ENCODE data around the gene GMEB2.
A peak's percentile ranks its signal among the peaks of the same experiment; 100 is the strongest.
"Not testable (repeated sequence)": the region's sequence is repeated elsewhere in the genome, so short reads cannot be mapped to it uniquely, and the experiment has no call there.

The GMEB2 gene

GRCh38 chr20:63626424-63627128, at the start of gene GMEB2:
TSS of gene GMEB2 (minus strand) at chr20:63627101. CDS start at chr20:63619397, 7,704 bp downstream.
- DNase-seq = peak; percentile 49 to 80

GRCh38 chr20:63675681-63676368, 48.9 kb upstream of the GMEB2 start:
- DNase-seq = no peak

GRCh38 chr20:63673951-63674350, 47.0 kb upstream of the GMEB2 start:
- DNase-seq = no peak

- no peak for DNase-seq
Observed at GRCh38 chr20:63672666-63673065, 45.8 kb upstream of the GMEB2 start.

- DNase-seq = not testable (repeated sequence)
Observed at GRCh38 chr20:63671695-63672094, 44.8 kb upstream of the GMEB2 start.

GRCh38 chr20:63668351-63668750, 41.5 kb upstream of the GMEB2 start:
- DNase-seq = no peak

GRCh38 chr20:63667858-63668257, 41.0 kb upstream of the GMEB2 start:
- DNase-seq = no peak

GRCh38 chr20:63665708-63666107, 38.8 kb upstream of the GMEB2 start:
- no peak for DNase-seq

GRCh38 chr20:63664861-63665594, 38.1 kb upstream of the GMEB2 start:
- DNase-seq = no peak

- no peak for DNase-seq
Observed at GRCh38 chr20:63664143-63664851, 37.4 kb upstream of the GMEB2 start.

- no peak for DNase-seq
Observed at GRCh38 chr20:63663332-63664066, 36.6 kb upstream of the GMEB2 start.

- DNase-seq = no peak
Observed at GRCh38 chr20:63662813-63663189, 35.9 kb upstream of the GMEB2 start.

GRCh38 chr20:63661959-63662812, 35.3 kb upstream of the GMEB2 start:
- no peak for DNase-seq

- DNase-seq = no peak
Observed at GRCh38 chr20:63661108-63661507, 34.2 kb upstream of the GMEB2 start.

GRCh38 chr20:63660622-63661021, 33.7 kb upstream of the GMEB2 start:
- no peak for DNase-seq

GRCh38 chr20:63660174-63660573, 33.3 kb upstream of the GMEB2 start:
- DNase-seq = not testable (repeated sequence)

- no peak for DNase-seq
Observed at GRCh38 chr20:63659370-63659769, 32.5 kb upstream of the GMEB2 start.

- peak in 1 of 2 donors; percentile 27 for DNase-seq
Observed at GRCh38 chr20:63658749-63659187, 31.9 kb upstream of the GMEB2 start.

- DNase-seq = peak; percentile 87 to 93
Observed at GRCh38 chr20:63657937-63658748, 31.2 kb upstream of the GMEB2 start, which contains the start of gene RTEL1. TSS of gene RTEL1 (plus strand) at chr20:63658312. CDS start at chr20:63659403, 1,091 bp downstream.

- DNase-seq = no peak
Observed at GRCh38 chr20:63657260-63657936, 30.5 kb upstream of the GMEB2 start.
